C4-2B (cell line): ENCODE results near the gene SLC7A6OS.
"Not testable (repeated sequence)": the region's sequence is repeated elsewhere in the genome, so short reads cannot be mapped to it uniquely, and the experiment has no call there.

Experiments used
- H3K27ac ChIP-seq: fragments of 450-650 bp; 2 replicates; pipeline ENCODE4 v1.5.1; 2017
- ZFX ChIP-seq: fragments of 450-650 bp; IDR thresholded peaks from 2 replicates; pipeline ENCODE4 v1.6.1; 2017
- TF ChIP-seq, protein P1 (sequence below): fragments of 450-650 bp; conservative IDR thresholded peaks from 2 replicates; pipeline ENCODE4 v1.5.1; 2017; ENCODE audit warnings: mild to moderate bottlenecking

Gene SLC7A6OS

DNA sequence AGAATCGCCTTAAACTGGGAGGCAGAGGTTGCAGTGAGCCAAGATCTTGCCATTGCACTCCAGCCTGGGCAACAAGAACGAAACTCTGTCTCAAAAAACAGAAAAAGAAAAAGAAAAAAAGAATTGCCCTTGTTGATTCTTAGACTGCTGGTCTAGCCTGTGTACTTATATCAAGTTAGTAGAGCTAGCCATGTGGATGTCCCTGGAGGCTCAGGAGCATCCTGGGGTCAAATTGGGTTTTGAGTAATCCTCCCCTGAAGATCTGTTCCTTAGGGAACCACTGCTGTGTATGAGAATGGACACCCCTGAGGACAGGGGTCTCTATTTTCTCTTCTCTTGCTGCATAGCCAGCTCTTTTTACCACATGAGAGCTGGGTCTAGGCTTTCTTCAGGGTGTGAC is 21.5 kb downstream of the SLC7A6OS start:
- TF ChIP-seq, protein P1, sequence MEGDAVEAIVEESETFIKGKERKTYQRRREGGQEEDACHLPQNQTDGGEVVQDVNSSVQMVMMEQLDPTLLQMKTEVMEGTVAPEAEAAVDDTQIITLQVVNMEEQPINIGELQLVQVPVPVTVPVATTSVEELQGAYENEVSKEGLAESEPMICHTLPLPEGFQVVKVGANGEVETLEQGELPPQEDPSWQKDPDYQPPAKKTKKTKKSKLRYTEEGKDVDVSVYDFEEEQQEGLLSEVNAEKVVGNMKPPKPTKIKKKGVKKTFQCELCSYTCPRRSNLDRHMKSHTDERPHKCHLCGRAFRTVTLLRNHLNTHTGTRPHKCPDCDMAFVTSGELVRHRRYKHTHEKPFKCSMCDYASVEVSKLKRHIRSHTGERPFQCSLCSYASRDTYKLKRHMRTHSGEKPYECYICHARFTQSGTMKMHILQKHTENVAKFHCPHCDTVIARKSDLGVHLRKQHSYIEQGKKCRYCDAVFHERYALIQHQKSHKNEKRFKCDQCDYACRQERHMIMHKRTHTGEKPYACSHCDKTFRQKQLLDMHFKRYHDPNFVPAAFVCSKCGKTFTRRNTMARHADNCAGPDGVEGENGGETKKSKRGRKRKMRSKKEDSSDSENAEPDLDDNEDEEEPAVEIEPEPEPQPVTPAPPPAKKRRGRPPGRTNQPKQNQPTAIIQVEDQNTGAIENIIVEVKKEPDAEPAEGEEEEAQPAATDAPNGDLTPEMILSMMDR: no peak
- no peak for TF ChIP-seq ZFX
- no peak overlapping the region for H3K27ac ChIP-seq

DNA sequence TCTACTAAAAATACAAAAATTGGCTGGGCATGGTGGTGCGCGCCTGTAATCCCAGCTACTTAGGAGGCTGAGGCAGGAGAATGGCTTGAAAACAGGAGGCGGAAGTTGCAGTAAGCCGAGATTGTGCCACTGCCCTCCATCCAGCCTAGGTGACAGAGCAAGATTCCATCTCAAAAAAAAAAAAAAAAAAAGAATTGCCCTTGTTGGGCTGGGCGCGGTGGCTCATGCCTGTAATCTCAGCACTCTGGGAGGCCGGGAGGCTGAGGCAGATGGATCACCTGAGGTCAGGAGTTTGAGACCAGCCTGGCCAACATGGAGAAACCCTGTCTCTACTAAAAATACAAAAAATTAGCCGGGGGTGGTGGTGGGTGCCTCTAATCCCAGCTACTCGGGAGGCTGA is 21.9 kb downstream of the SLC7A6OS start:
- not testable (repeated sequence) for H3K27ac ChIP-seq

DNA sequence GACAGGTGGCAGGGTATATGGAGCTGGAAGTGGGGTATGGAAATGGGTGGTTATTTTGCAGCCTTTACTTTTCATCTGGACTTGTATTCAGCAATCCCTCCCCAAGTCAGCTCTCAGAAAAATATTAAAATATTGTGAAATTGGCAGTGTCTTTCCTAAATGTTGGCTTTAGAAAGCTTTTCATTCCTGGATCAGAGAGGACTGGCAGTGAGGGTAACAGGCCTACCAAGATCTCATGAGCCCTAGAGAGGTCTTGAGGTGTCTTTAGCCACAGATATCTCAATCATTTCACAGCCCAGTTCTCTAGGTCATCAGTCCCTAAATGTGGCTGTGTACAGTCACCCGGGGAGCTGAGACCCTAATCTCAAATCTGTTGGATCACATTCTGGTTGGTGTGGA is 22.5 kb downstream of the SLC7A6OS start:
- TF ChIP-seq, protein P1: no peak
- TF ChIP-seq ZFX: no peak
- H3K27ac ChIP-seq: no peak overlapping the region

DNA sequence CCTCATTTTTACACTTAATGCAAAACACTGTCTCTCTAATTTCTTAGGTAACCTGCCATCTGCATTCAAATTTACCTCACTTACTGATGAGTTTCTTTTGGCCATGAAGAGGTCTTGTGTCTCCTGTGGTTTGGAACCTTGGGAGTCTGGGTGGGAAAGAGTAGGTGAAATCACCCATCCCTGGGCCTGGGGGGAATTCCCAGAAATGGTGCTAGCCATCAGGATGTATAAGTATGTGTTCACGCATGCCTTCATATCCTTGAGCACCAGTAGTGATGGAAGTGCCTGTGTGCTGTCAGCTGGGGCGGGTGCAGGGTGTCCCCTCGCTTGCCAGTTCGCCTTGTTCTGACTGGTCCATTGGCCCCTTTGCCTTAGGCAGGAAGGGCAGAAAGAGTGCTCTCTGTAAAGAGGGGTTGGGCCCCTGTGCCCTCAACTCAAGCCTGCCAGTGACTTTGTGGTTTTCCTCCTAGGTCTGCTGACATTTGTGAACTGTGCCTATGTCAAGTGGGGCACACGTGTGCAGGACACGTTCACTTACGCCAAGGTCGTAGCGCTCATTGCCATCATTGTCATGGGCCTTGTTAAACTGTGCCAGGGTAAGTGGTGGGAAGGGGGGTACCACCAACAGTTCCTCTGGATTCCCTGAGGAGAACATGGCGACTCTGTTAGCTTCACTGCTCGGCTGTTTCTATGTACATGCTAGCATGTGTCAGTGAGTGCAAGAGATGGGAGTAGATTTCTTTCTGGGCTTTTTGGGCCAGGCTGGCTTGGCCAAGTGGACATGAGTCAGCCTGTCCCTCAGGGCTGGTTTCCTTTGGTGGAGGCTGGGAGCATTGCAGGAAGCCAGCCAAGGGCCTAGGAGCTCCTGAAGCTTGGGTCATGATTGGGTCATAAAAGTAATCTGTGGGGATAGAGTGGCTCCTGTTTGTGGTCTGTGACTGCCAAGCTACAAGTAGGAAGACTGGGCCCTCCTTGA is 23.2 kb downstream of the SLC7A6OS start:
- TF ChIP-seq, protein P1: no peak
- no peak for TF ChIP-seq ZFX
- H3K27ac ChIP-seq: no peak overlapping the region

DNA sequence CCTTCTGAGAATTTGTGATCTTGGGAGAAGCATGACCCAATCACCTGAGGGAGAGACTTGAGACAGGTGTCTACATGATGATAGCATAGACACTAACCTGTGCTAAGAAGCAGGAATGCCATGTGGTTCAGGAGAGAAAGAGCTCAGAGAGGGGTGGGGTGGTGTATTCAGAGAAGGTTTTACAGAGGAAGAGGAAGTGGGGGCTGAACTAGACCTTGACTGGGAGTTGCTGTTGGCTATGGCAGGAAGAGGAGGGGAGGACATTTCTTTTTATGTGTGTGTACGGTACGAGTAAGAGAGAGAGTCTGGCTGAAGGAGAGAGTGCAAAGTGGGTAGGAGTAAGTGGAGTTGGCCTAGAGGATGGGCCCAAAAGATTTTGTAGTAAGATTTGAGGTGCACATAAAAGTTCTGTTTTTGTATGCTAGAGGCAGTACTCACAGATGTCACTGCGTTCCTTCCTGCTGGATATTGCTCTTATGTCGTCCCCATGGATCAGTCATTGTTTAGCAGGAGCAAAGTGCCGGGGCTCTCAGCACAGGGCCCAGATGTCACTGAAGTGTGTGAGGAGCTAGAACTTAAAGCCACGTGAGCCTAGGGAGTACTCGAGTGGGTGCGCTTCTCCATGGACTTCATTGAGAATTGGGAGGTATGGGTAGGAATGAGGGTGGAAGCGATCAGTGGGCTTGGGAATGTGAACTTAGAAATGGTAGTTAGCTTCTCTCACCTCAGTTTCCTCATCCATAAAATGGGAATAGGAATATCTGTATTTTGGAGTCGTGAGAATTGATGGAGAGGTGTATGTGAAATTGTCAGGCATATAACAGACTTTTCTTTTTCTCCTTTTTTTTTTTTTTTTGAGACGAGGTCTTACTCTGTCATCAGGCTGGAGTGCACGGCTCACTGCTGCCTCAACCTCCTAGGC is 24.3 kb downstream of the SLC7A6OS start:
- TF ChIP-seq, protein P1: no peak
- TF ChIP-seq ZFX: no peak

DNA sequence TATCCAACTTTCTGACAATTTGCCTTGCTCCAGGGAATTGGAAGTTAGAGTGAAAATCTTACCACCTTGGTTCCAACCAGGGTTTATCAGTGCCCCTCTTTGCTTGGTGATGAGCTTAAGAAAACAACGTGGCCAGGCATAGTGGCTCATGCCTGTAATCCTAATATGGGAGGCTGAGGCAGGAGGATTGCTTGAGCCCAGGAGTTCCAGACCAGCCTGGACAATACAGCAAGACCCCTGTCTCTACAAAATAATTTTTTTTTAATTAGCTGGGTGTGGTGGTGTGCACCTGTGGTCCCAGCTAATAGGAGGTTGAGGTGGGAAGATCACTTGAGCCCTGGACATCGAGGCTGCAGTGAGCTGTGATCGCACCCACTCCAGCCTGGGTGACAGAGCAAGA is 25.1 kb downstream of the SLC7A6OS start:
- TF ChIP-seq ZFX: no peak
- TF ChIP-seq, protein P1: no peak
- no peak overlapping the region for H3K27ac ChIP-seq

More for the DNA sequence above, 24.3 kb downstream of the SLC7A6OS start:
- H3K27ac ChIP-seq: no peak overlapping the region

DNA sequence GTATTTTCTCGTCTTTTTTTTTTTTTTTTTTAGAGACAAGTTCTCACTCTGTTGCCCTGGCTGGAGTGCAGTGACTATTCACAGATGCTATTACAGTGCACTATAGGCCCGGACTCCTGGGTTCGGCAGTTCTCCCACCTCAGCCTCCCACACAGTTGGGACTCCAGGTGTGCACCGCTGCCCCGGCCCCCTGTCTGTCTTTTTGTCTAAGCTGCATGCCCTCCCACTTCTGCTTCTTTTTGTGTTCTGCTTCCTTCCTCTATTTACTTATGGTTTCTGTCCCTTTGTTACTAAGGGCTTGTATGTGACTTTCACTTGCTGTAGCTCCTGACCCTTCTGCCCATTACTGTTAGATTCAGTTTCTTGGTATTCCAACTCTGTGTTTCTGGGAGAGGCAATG is 25.9 kb downstream of the SLC7A6OS start:
- H3K27ac ChIP-seq: no peak overlapping the region
- TF ChIP-seq ZFX: no peak
- TF ChIP-seq, protein P1: no peak
